Measurements from ENCODE around the gene FGD4.

The FGD4 gene

GRCh38 chr12:32641287-32641901 is 242.0 kb downstream of the FGD4 start:
- Histone ChIP-seq H3K9ac (ENCODE audit: low read depth, low read length) (no peak overlapping the region), H3K36me3 (ENCODE audit: insufficient read depth, low read length) (no peaks in the 10 kb centered on the region), H3K4me3 (ENCODE audit: low read depth in 1 of 2, low read length in 2 of 2) (no peak overlapping the region), H3K9me3 (ENCODE audit: insufficient read depth, low read length, severe bottlenecking) (no peaks in the 10 kb centered on the region), H2AFZ (ENCODE audit: low read depth, low read length) (no peak overlapping the region), H4K20me1 (ENCODE audit: insufficient read depth, low read length) (no peaks in the 10 kb centered on the region), H3K27ac (ENCODE audit: low read length) (no peak overlapping the region), H3K27me3 (ENCODE audit: insufficient read depth, low read length, poor library complexity) (no peaks in the 10 kb centered on the region), H3K4me1 (ENCODE audit: insufficient read depth, low read length) (no peaks in the 10 kb centered on the region), H3K79me2 (ENCODE audit: insufficient read depth, low read length) (no peaks in the 10 kb centered on the region), H3K4me2 (ENCODE audit: insufficient read depth, low read length) (no peak overlapping the region)
- DNase-seq, result no peak
- no peak for ATAC-seq (ENCODE audit: insufficient read depth, low read depth)
- TF ChIP-seq EZH2 (IDR thresholded peaks at IDR 0.05; ENCODE audit: borderline replicate concordance, low read depth, low read length, severe bottlenecking), result no peak
- no peak for TF ChIP-seq CTCF (IDR thresholded peaks at IDR 0.05; ENCODE audit: borderline replicate concordance, extremely low read depth, low read length, poor library complexity, severe bottlenecking)

DNA sequence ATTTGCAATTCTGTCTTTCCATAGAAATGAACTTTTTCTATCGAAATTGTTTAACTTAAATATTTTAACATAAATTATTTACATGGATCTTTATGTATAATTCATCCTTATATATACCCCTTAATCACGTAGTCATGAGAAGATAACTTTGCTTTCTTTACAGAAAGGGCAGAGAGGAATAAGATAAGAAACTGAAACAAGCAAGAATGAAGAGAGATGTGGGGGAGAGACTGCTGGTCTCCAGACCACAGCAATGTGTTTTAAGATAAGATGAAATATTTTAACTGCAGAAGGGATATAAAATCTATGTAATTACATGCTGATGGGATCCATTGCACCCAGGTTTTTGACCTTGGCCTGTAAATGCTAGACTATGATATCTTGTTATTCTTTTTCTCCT is 245.1 kb downstream of the FGD4 start:
- no peak for DNase-seq
- Histone ChIP-seq H3K36me3 (ENCODE audit: insufficient read depth, low read length) (no peaks in the 10 kb centered on the region), H2AFZ (ENCODE audit: low read depth, low read length) (no peak overlapping the region), H3K9me3 (ENCODE audit: insufficient read depth, low read length, severe bottlenecking) (no peaks in the 10 kb centered on the region), H3K4me3 (ENCODE audit: low read depth in 1 of 2, low read length in 2 of 2) (no peak overlapping the region), H4K20me1 (ENCODE audit: insufficient read depth, low read length) (no peaks in the 10 kb centered on the region), H3K27me3 (ENCODE audit: insufficient read depth, low read length, poor library complexity) (no peaks in the 10 kb centered on the region), H3K79me2 (ENCODE audit: insufficient read depth, low read length) (no peaks in the 10 kb centered on the region), H3K9ac (ENCODE audit: low read depth, low read length) (no peak overlapping the region), H3K27ac (ENCODE audit: low read length) (no peak overlapping the region), H3K4me1 (ENCODE audit: insufficient read depth, low read length) (no peaks in the 10 kb centered on the region), H3K4me2 (ENCODE audit: insufficient read depth, low read length) (no peak overlapping the region)
- ATAC-seq (ENCODE audit: insufficient read depth, low read depth), result no peak
- TF ChIP-seq CTCF (IDR thresholded peaks at IDR 0.05; ENCODE audit: borderline replicate concordance, extremely low read depth, low read length, poor library complexity, severe bottlenecking) (no peak), EZH2 (IDR thresholded peaks at IDR 0.05; ENCODE audit: borderline replicate concordance, low read depth, low read length, severe bottlenecking) (no peak)

DNA sequence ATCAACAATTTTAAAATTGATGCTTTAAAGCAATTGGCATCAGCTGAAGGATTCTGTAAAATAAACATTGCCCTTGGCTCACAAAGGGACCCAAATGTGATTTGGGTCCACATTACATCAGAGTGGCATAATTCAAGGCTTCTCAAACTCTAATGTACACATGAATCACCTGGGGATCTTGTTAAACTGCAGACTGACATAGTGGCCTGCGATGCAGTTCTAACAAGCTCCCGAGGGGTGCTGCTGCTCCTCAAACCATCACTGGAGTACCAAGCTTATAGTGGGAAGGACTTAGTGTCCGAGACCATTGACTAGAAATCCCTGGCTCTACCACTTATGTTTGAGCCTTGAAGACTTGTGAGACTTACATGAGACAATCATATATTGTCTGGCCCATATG is 247.9 kb downstream of the FGD4 start:
- Histone ChIP-seq H2AFZ (ENCODE audit: low read depth, low read length) (no peak overlapping the region), H3K4me3 (ENCODE audit: low read depth in 1 of 2, low read length in 2 of 2) (no peak overlapping the region), H3K36me3 (ENCODE audit: insufficient read depth, low read length) (no peaks in the 10 kb centered on the region), H3K4me2 (ENCODE audit: insufficient read depth, low read length) (no peak overlapping the region), H3K27ac (ENCODE audit: low read length) (no peak overlapping the region), H3K9ac (ENCODE audit: low read depth, low read length) (no peak overlapping the region), H3K27me3 (ENCODE audit: insufficient read depth, low read length, poor library complexity) (no peaks in the 10 kb centered on the region), H3K9me3 (ENCODE audit: insufficient read depth, low read length, severe bottlenecking) (no peaks in the 10 kb centered on the region), H3K4me1 (ENCODE audit: insufficient read depth, low read length) (no peaks in the 10 kb centered on the region), H3K79me2 (ENCODE audit: insufficient read depth, low read length) (no peaks in the 10 kb centered on the region), H4K20me1 (ENCODE audit: insufficient read depth, low read length) (no peaks in the 10 kb centered on the region)
- TF ChIP-seq CTCF (IDR thresholded peaks at IDR 0.05; ENCODE audit: borderline replicate concordance, extremely low read depth, low read length, poor library complexity, severe bottlenecking) (no peak), EZH2 (IDR thresholded peaks at IDR 0.05; ENCODE audit: borderline replicate concordance, low read depth, low read length, severe bottlenecking) (no peak)
- no peak for ATAC-seq (ENCODE audit: insufficient read depth, low read depth)
- DNase-seq, result no peak
